ENCODE measurements around the gene KRTAP4-8. TPM values are rescaled to one million over a fixed set of nuclear protein-coding genes. Genes with fewer than 3 reads are reported as not detected.
"Not testable (repeated sequence)": the region's sequence is repeated elsewhere in the genome, so short reads cannot be mapped to it uniquely, and the experiment has no call there.

The KRTAP4-8 gene
- total and polyA plus RNA-seq, 2 of the 8 experiments (the other 6 are each of a cell fraction or from before 2014, with no cell fraction given), result not detected

DNA sequence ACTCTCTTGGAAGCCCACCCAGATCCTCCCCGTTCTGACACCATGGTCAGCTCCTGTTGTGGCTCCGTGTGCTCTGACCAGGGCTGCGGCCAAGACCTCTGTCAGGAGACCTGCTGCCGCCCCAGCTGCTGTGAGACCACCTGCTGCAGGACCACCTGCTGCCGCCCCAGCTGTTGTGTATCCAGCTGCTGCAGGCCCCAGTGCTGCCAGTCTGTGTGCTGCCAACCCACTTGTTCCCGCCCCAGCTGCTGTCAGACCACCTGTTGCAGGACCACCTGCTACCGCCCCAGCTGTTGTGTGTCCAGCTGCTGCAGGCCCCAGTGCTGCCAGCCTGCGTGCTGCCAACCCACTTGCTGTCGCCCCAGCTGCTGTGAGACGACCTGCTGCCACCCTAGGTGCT is 7.4 kb upstream of the KRTAP4-8 start, which contains the start of gene KRTAP4-9:
TSS of gene KRTAP4-9 (plus strand) at position 43 of the 400 bp plus-strand sequence. CDS start at position 43, 0 bp downstream.
- H2BK120ac ChIP-seq (replicated peaks; ENCODE audit: low read depth, low read length); H4K5ac ChIP-seq (ENCODE audit: insufficient read length, low read depth, low read length); H3K56ac ChIP-seq (replicated peaks; ENCODE audit: insufficient read length, low read depth, low read length); H2AK5ac ChIP-seq (ENCODE audit: low read depth, low read length); H3K27me3 ChIP-seq (replicated peaks in 1 of 4; ENCODE audit: control insufficient read depth in 3 of 4, extremely low read depth in 1 of 4, insufficient read depth in 3 of 4, low read length in 3 of 4); H3K4me1 ChIP-seq (replicated peaks in 1 of 4; ENCODE audit: control insufficient read depth in 3 of 4, insufficient read depth in 4 of 4, low read length in 3 of 4); H2AFZ ChIP-seq (ENCODE audit: low read length); H3K4me3 ChIP-seq (ENCODE audit: extremely low read depth in 1 of 4, insufficient read depth in 2 of 4, low read depth in 3 of 4, low read length in 4 of 4); H2BK15ac ChIP-seq (ENCODE audit: low read length); H3K79me1 ChIP-seq (ENCODE audit: low read depth, low read length); DNase-seq (ENCODE audit: low read depth in 1 of 2, low spot score in 2 of 2); H4K20me1 ChIP-seq (replicated peaks in 1 of 2; ENCODE audit: control insufficient read depth in 1 of 2, insufficient read depth in 2 of 2, low read length in 2 of 2); H3K4ac ChIP-seq (replicated peaks; ENCODE audit: insufficient read length, low read depth, low read length); H3K4me2 ChIP-seq (ENCODE audit: insufficient read depth in 1 of 2, low read depth in 2 of 2, low read length in 2 of 2); H4K8ac ChIP-seq (ENCODE audit: extremely low read depth, insufficient read depth, low read length); H3K9ac ChIP-seq (replicated peaks in 1 of 4; ENCODE audit: extremely low read depth in 1 of 4, low read depth in 3 of 4, low read length in 3 of 4); H3K14ac ChIP-seq (ENCODE audit: insufficient read length); FAIRE-seq; H4K91ac ChIP-seq (replicated peaks; ENCODE audit: insufficient read length, low read length); H3K23ac ChIP-seq (ENCODE audit: insufficient read length); H3K36me3 ChIP-seq (ENCODE audit: control insufficient read depth in 2 of 4, insufficient read depth in 4 of 4, low read length in 3 of 4); H2BK5ac ChIP-seq (ENCODE audit: low read depth, low read length); H3K23me2 ChIP-seq (ENCODE audit: low read depth, low read length); H2BK12ac ChIP-seq (ENCODE audit: low read depth, low read length); H3K79me2 ChIP-seq (ENCODE audit: control insufficient read depth in 1 of 2, insufficient read depth in 2 of 2, low read length in 2 of 2); POLR2A ChIA-PET (ENCODE audit: partially characterized antibody); H3K27ac ChIP-seq (ENCODE audit: low read depth, low read length); H3K18ac ChIP-seq (ENCODE audit: extremely low read depth, low read length); H3K9me3 ChIP-seq (ENCODE audit: insufficient read depth in 2 of 2, low read depth in 1 of 2, low read length in 1 of 2); CTCF ChIA-PET (ENCODE audit: partially characterized antibody); H2BK20ac ChIP-seq (ENCODE audit: low read length): not testable (repeated sequence)
- 78% methylated on average over 7 of the region's 10 CpGs; no CpG with 5 or more reads in 1 of the 2 experiments for WGBS, 2 experiments (ENCODE audit: extremely low coverage in 1 of 2, insufficient coverage in 1 of 2, insufficient read length in 1 of 2, insufficient replicate concordance in 2 of 2, low coverage in 1 of 2, low lambda C conversion rate in 2 of 2, missing lambda C conversion rate in 1 of 2)

DNA sequence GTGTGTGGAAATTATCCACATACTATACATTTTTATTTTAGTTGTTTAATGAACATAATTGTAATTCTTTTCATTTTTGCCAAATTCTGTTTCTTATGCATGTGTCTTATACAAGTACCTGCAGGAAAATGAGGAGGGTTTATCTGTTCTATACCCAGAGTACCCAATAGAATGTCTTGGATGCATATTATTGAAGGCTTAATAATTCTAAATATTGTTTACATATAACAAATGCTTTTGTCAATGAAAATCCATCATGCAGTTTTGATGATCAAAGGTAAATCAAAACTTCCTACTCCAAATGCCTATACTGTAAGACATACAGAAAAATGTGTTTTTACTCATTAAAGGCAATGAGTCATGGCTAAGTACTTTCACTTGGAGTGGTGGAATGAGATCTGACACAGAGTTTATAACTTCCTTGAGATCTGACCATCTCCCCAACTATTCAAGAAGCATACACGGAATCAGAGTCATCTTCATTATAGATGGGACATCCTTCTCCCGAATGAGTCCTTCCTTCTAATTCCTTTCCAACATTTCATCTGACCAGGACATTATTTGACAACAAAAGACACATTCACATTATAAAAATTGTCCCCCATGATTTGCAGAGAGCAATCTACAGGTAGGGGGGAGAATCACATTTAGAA is 6.6 kb upstream of the KRTAP4-8 start:
- H3K27ac ChIP-seq (ENCODE audit: low read depth, low read length); FAIRE-seq; H2BK5ac ChIP-seq (ENCODE audit: low read depth, low read length); H4K20me1 ChIP-seq (replicated peaks in 1 of 2; ENCODE audit: control insufficient read depth in 1 of 2, insufficient read depth in 2 of 2, low read length in 2 of 2); H2BK20ac ChIP-seq (ENCODE audit: low read length); POLR2A ChIA-PET (ENCODE audit: partially characterized antibody); H2AK5ac ChIP-seq (ENCODE audit: low read depth, low read length); H4K8ac ChIP-seq (ENCODE audit: extremely low read depth, insufficient read depth, low read length); H3K56ac ChIP-seq (replicated peaks; ENCODE audit: insufficient read length, low read depth, low read length); H3K4me2 ChIP-seq (ENCODE audit: insufficient read depth in 1 of 2, low read depth in 2 of 2, low read length in 2 of 2); H2BK12ac ChIP-seq (ENCODE audit: low read depth, low read length); H3K4ac ChIP-seq (replicated peaks; ENCODE audit: insufficient read length, low read depth, low read length); H3K9ac ChIP-seq (replicated peaks in 1 of 4; ENCODE audit: extremely low read depth in 1 of 4, low read depth in 3 of 4, low read length in 3 of 4); H3K23ac ChIP-seq (ENCODE audit: insufficient read length); H3K79me2 ChIP-seq (ENCODE audit: control insufficient read depth in 1 of 2, insufficient read depth in 2 of 2, low read length in 2 of 2); H4K5ac ChIP-seq (ENCODE audit: insufficient read length, low read depth, low read length); H3K18ac ChIP-seq (ENCODE audit: extremely low read depth, low read length); H3K4me3 ChIP-seq (ENCODE audit: extremely low read depth in 1 of 4, insufficient read depth in 2 of 4, low read depth in 3 of 4, low read length in 4 of 4); H3K9me3 ChIP-seq (ENCODE audit: insufficient read depth in 2 of 2, low read depth in 1 of 2, low read length in 1 of 2); H3K79me1 ChIP-seq (ENCODE audit: low read depth, low read length); H2BK15ac ChIP-seq (ENCODE audit: low read length); DNase-seq (ENCODE audit: low read depth in 1 of 2, low spot score in 2 of 2); H3K23me2 ChIP-seq (ENCODE audit: low read depth, low read length); H3K14ac ChIP-seq (ENCODE audit: insufficient read length); CTCF ChIA-PET (ENCODE audit: partially characterized antibody); H2BK120ac ChIP-seq (replicated peaks; ENCODE audit: low read depth, low read length); H2AFZ ChIP-seq (ENCODE audit: low read length); H3K27me3 ChIP-seq (replicated peaks in 1 of 4; ENCODE audit: control insufficient read depth in 3 of 4, extremely low read depth in 1 of 4, insufficient read depth in 3 of 4, low read length in 3 of 4); H4K91ac ChIP-seq (replicated peaks; ENCODE audit: insufficient read length, low read length); H3K4me1 ChIP-seq (replicated peaks in 1 of 4; ENCODE audit: control insufficient read depth in 3 of 4, insufficient read depth in 4 of 4, low read length in 3 of 4); H3K36me3 ChIP-seq (ENCODE audit: control insufficient read depth in 2 of 4, insufficient read depth in 4 of 4, low read length in 3 of 4): not testable (repeated sequence)
- 93% methylated on average over 2 of the region's 2 CpGs; no CpG with 5 or more reads in 1 of the 2 experiments for WGBS, 2 experiments (ENCODE audit: extremely low coverage in 1 of 2, insufficient coverage in 1 of 2, insufficient read length in 1 of 2, insufficient replicate concordance in 2 of 2, low coverage in 1 of 2, low lambda C conversion rate in 2 of 2, missing lambda C conversion rate in 1 of 2)
